BJ (cell line): ENCODE measurements around the gene INMT. TPM values are rescaled to one million over a fixed set of nuclear protein-coding genes. Genes with fewer than 3 reads are reported as not detected.

Source experiments
- CTCF ChIA-PET: fragments of 350-600 bp; formaldehyde crosslinking; extraction: SDS; loops from one replicate; lab custom pipeline; 2021; ENCODE audit warnings: antibody characterized with exemption, inconsistent platforms; lab: Yijun Ruan, JAX
- POLR2A ChIA-PET: fragments of 300-600 bp; sonication (Branson Sonifier 250); formaldehyde crosslinking; extraction: SDS; loops from one replicate; lab custom pipeline; 2021; ENCODE audit warnings: antibody characterized with exemption; lab: Charles Lee
- DNase-seq: peaks from one replicate; pipeline ENCODE4 v3.0.0-alpha.2; 2011; ENCODE audit warnings: low read depth
- H3K27me3 ChIP-seq: 2 replicates; pipeline ENCODE4 v1.6.0; 2011; ENCODE audit warnings: low read length; ENCODE audit not compliant: control insufficient read depth, insufficient read depth
- H3K36me3 ChIP-seq: 2 replicates; pipeline ENCODE4 v1.5.1; 2011; ENCODE audit warnings: low read length; ENCODE audit not compliant: control insufficient read depth, insufficient read depth
- H3K4me3 ChIP-seq: 2 replicates; pipeline ENCODE4 v1.5.1; 2011; ENCODE audit warnings: low read depth, mild to moderate bottlenecking, control low read depth, low read length
- polyA plus RNA-seq: library from polyadenylated mRNA; depleted of rRNA; stranded (reverse); fragments of >200 nt; gene quantifications from 2 replicates; pipeline ENCODE4 v1.2.3, GENCODE V29; 2011
- TF ChIP-seq, protein P1 (sequence below): IDR thresholded peaks from 2 replicates; pipeline ENCODE4 v1.5.1; 2011; ENCODE audit warnings: low read depth, mild to moderate bottlenecking, control low read depth, inconsistent platforms, low read length, moderate library complexity; ENCODE audit not compliant: insufficient read depth

INMT gene
- polyA plus RNA-seq, 1 experiment: 1.3 TPM

GRCh38 chr7:30778255-30779025, 26.5 kb downstream of the INMT start:
- Histone ChIP-seq H3K4me3 (no peak overlapping the region), H3K36me3 (peaks cover 1% of the 10 kb centered on the region; the same call in 1 of the 2 replicates), H3K27me3 (no peaks in the 10 kb centered on the region)
- peak; percentile 60 for DNase-seq
- TF ChIP-seq, protein P1, sequence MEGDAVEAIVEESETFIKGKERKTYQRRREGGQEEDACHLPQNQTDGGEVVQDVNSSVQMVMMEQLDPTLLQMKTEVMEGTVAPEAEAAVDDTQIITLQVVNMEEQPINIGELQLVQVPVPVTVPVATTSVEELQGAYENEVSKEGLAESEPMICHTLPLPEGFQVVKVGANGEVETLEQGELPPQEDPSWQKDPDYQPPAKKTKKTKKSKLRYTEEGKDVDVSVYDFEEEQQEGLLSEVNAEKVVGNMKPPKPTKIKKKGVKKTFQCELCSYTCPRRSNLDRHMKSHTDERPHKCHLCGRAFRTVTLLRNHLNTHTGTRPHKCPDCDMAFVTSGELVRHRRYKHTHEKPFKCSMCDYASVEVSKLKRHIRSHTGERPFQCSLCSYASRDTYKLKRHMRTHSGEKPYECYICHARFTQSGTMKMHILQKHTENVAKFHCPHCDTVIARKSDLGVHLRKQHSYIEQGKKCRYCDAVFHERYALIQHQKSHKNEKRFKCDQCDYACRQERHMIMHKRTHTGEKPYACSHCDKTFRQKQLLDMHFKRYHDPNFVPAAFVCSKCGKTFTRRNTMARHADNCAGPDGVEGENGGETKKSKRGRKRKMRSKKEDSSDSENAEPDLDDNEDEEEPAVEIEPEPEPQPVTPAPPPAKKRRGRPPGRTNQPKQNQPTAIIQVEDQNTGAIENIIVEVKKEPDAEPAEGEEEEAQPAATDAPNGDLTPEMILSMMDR: no peak
- ChIA-PET POLR2A (no interaction called here), CTCF (interaction anchor here (0.6 to 1.3 kb wide), 4 partner anchors 12 to 345 kb away, joined by 3 to 4 read pairs (median 3); no protein-coding TSS in a partner anchor)

DNA sequence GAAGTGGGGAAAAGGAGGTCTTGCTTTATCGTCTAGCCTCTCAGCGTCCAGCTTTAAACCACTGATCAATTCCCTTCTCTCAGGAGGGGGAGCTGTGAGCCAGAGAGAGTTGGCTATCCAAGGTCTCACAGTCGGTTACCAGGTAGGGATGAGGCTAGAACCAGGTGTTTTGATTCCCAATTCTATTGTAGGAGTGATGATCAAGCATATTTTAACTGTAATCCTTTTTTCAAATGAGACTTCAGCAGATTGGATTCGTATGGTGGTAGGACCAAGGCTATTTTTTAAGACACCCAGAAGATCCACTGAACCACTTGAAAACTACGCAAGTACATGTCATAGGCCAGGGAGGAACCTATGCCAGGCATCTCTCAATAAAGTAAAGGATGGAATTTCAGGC, 27.6 kb downstream of the INMT start:
- ChIA-PET POLR2A (no interaction called here), CTCF (no interaction called here)
- DNase-seq: no peak
- Histone ChIP-seq H3K27me3 (no peaks in the 10 kb centered on the region), H3K4me3 (no peak overlapping the region), H3K36me3 (peaks cover 1% of the 10 kb centered on the region; the same call in 1 of the 2 replicates)
- TF ChIP-seq, protein P1: no peak

DNA sequence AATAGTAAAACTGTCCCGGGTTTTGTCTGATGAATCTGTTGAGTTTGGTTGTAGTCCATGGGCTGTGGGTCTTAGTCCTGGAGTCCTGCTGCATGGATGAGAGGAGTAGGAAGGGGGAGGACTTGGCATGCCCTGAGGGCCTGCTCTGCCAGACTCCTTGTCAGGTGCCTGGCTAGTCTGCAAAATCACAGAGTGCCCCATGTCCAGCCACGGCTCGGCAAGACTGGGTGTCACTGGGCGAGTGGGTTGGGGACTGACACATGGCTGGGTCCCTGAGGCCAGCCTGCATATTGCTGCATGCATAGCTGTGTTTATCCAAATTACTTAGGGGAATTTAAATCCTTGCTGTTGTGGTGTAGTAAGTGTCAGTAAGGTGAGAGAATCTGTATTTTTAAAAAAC, 29.0 kb downstream of the INMT start:
- H3K4me3 ChIP-seq: no peak overlapping the region
- POLR2A ChIA-PET: no interaction called here
- TF ChIP-seq, protein P1: no peak
- peaks cover 4% of the 10 kb centered on the region for H3K36me3 ChIP-seq
- no peaks in the 10 kb centered on the region for H3K27me3 ChIP-seq
- CTCF ChIA-PET: interaction anchor here (1.3 kb wide), 1 partner anchor 19 kb away, joined by 4 read pairs; no protein-coding TSS in a partner anchor
- DNase-seq: no peak

GRCh38 chr7:30782690-30783089, 30.8 kb downstream of the INMT start:
- Histone ChIP-seq H3K27me3 (no peaks in the 10 kb centered on the region), H3K4me3 (no peak overlapping the region), H3K36me3 (peaks cover 7% of the 10 kb centered on the region)
- TF ChIP-seq, protein P1: no peak
- POLR2A ChIA-PET: no interaction called here
- DNase-seq: no peak
- CTCF ChIA-PET: interaction anchor here (1.1 to 1.4 kb wide), 3 partner anchors 17 to 201 kb away, joined by 3 to 4 read pairs (median 4); no protein-coding TSS in a partner anchor

DNA sequence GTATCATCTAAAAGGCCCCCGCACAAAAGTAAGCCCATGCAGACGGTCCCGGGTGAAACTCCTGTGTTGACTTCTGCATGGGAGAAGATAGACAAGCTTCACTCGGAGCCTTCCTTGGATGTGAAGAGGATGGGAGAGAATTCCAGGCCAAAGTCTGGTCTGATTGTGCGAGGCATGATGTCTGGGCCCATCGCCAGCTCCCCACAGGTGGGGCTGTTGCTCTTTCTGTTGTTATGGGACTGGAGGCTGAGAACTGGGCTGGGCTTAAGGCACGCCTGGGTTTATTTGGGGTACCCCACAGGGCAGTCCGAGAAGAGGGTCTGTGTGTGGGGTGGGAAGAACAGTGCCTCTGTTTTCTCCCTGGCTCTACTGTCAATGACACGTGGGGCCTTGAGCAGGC, 33.9 kb downstream of the INMT start:
- ChIA-PET POLR2A (no interaction called here), CTCF (interaction anchor here (0.9 to 1.2 kb wide), 2 partner anchors 14 to 35 kb away, joined by 3 read pairs; no protein-coding TSS in a partner anchor)
- H3K36me3 ChIP-seq: peaks cover 7% of the 10 kb centered on the region
- TF ChIP-seq, protein P1: no peak
- DNase-seq: no peak
- no peak overlapping the region for H3K4me3 ChIP-seq
- H3K27me3 ChIP-seq: no peaks in the 10 kb centered on the region
